ENCODE results near the gene PANK4.

The PANK4 gene

GRCh38 chr1:2505461-2505994 lies 20.9 kb downstream of the PANK4 start:
- no peaks in the 10 kb centered on the region for H3K9me3 ChIP-seq (ENCODE audit: control insufficient read depth in 1 of 2, low read length in 2 of 2)
- H3K4me1 ChIP-seq (ENCODE audit: control insufficient read depth in 1 of 2, insufficient read depth in 2 of 2, low read length in 2 of 2) = peaks cover 0 to 11% of the 10 kb centered on the region in 2 donors
- no peak overlapping the region for H3K4me3 ChIP-seq (ENCODE audit: low read depth in 1 of 2, low read length in 2 of 2)
- H3K36me3 ChIP-seq (ENCODE audit: control insufficient read depth in 1 of 2, insufficient read depth in 2 of 2, low read length in 2 of 2) = peaks cover 16 to 29% of the 10 kb centered on the region in 2 donors
- H3K27me3 ChIP-seq (ENCODE audit: low read depth, low read length) = peaks cover 2% of the 10 kb centered on the region
- H3K27ac ChIP-seq (ENCODE audit: low read length) = no peak overlapping the region

GRCh38 chr1:2504949-2505272 lies 21.5 kb downstream of the PANK4 start:
- H3K4me3 ChIP-seq (ENCODE audit: low read depth in 1 of 2, low read length in 2 of 2) = no peak overlapping the region
- H3K27me3 ChIP-seq (ENCODE audit: low read depth, low read length) = peaks cover 2% of the 10 kb centered on the region
- peaks cover 10 to 23% of the 10 kb centered on the region in 2 donors for H3K36me3 ChIP-seq (ENCODE audit: control insufficient read depth in 1 of 2, insufficient read depth in 2 of 2, low read length in 2 of 2)
- H3K4me1 ChIP-seq (ENCODE audit: control insufficient read depth in 1 of 2, insufficient read depth in 2 of 2, low read length in 2 of 2) = peaks cover 0 to 11% of the 10 kb centered on the region in 2 donors
- H3K9me3 ChIP-seq (ENCODE audit: control insufficient read depth in 1 of 2, low read length in 2 of 2) = no peaks in the 10 kb centered on the region
- H3K27ac ChIP-seq (ENCODE audit: low read length) = no peak overlapping the region

GRCh38 chr1:2504225-2504948 lies 22.0 kb downstream of the PANK4 start:
- Histone ChIP-seq H3K9me3 (ENCODE audit: control insufficient read depth in 1 of 2, low read length in 2 of 2) (no peaks in the 10 kb centered on the region), H3K27me3 (ENCODE audit: low read depth, low read length) (peaks cover 2% of the 10 kb centered on the region), H3K27ac (ENCODE audit: low read length) (no peak overlapping the region), H3K36me3 (ENCODE audit: control insufficient read depth in 1 of 2, insufficient read depth in 2 of 2, low read length in 2 of 2) (peaks cover 4 to 17% of the 10 kb centered on the region in 2 donors), H3K4me1 (ENCODE audit: control insufficient read depth in 1 of 2, insufficient read depth in 2 of 2, low read length in 2 of 2) (peaks cover 0 to 11% of the 10 kb centered on the region in 2 donors), H3K4me3 (ENCODE audit: low read depth in 1 of 2, low read length in 2 of 2) (no peak overlapping the region)

GRCh38 chr1:2503554-2504224 lies 22.7 kb downstream of the PANK4 start:
- Histone ChIP-seq H3K4me3 (ENCODE audit: low read depth in 1 of 2, low read length in 2 of 2) (no peak overlapping the region), H3K4me1 (ENCODE audit: control insufficient read depth in 1 of 2, insufficient read depth in 2 of 2, low read length in 2 of 2) (peaks cover 0 to 11% of the 10 kb centered on the region in 2 donors), H3K27me3 (ENCODE audit: low read depth, low read length) (peaks cover 2% of the 10 kb centered on the region), H3K36me3 (ENCODE audit: control insufficient read depth in 1 of 2, insufficient read depth in 2 of 2, low read length in 2 of 2) (peaks cover 0 to 10% of the 10 kb centered on the region in 2 donors), H3K27ac (ENCODE audit: low read length) (no peak overlapping the region), H3K9me3 (ENCODE audit: control insufficient read depth in 1 of 2, low read length in 2 of 2) (no peaks in the 10 kb centered on the region)

- H3K27me3 ChIP-seq (ENCODE audit: low read depth, low read length) = peaks cover 2% of the 10 kb centered on the region
- H3K36me3 ChIP-seq (ENCODE audit: control insufficient read depth in 1 of 2, insufficient read depth in 2 of 2, low read length in 2 of 2) = peaks cover 0 to 6% of the 10 kb centered on the region in 2 donors
- no peak overlapping the region for H3K27ac ChIP-seq (ENCODE audit: low read length)
- H3K4me3 ChIP-seq (ENCODE audit: low read depth in 1 of 2, low read length in 2 of 2) = no peak overlapping the region
- peaks cover 0 to 11% of the 10 kb centered on the region in 2 donors for H3K4me1 ChIP-seq (ENCODE audit: control insufficient read depth in 1 of 2, insufficient read depth in 2 of 2, low read length in 2 of 2)
- H3K9me3 ChIP-seq (ENCODE audit: control insufficient read depth in 1 of 2, low read length in 2 of 2) = no peaks in the 10 kb centered on the region
Measured at GRCh38 chr1:2502661-2503553, 23.5 kb downstream of the PANK4 start.

- Histone ChIP-seq H3K9me3 (ENCODE audit: control insufficient read depth in 1 of 2, low read length in 2 of 2) (no peaks in the 10 kb centered on the region), H3K27ac (ENCODE audit: low read length) (no peak overlapping the region), H3K36me3 (ENCODE audit: control insufficient read depth in 1 of 2, insufficient read depth in 2 of 2, low read length in 2 of 2) (no peaks in the 10 kb centered on the region), H3K4me3 (ENCODE audit: low read depth in 1 of 2, low read length in 2 of 2) (no peak overlapping the region), H3K4me1 (ENCODE audit: control insufficient read depth in 1 of 2, insufficient read depth in 2 of 2, low read length in 2 of 2) (peaks cover 0 to 11% of the 10 kb centered on the region in 2 donors), H3K27me3 (ENCODE audit: low read depth, low read length) (peaks cover 2% of the 10 kb centered on the region)
Measured at GRCh38 chr1:2502210-2502609, 24.2 kb downstream of the PANK4 start.

GRCh38 chr1:2501820-2502119 lies 24.6 kb downstream of the PANK4 start:
- H3K9me3 ChIP-seq (ENCODE audit: control insufficient read depth in 1 of 2, low read length in 2 of 2) = no peaks in the 10 kb centered on the region
- H3K4me1 ChIP-seq (ENCODE audit: control insufficient read depth in 1 of 2, insufficient read depth in 2 of 2, low read length in 2 of 2) = peaks cover 0 to 11% of the 10 kb centered on the region in 2 donors
- H3K4me3 ChIP-seq (ENCODE audit: low read depth in 1 of 2, low read length in 2 of 2) = no peak overlapping the region
- peaks cover 2% of the 10 kb centered on the region for H3K27me3 ChIP-seq (ENCODE audit: low read depth, low read length)
- no peaks in the 10 kb centered on the region for H3K36me3 ChIP-seq (ENCODE audit: control insufficient read depth in 1 of 2, insufficient read depth in 2 of 2, low read length in 2 of 2)
- no peak overlapping the region for H3K27ac ChIP-seq (ENCODE audit: low read length)

- H3K36me3 ChIP-seq (ENCODE audit: control insufficient read depth in 1 of 2, insufficient read depth in 2 of 2, low read length in 2 of 2) = no peaks in the 10 kb centered on the region
- H3K4me3 ChIP-seq (ENCODE audit: low read depth in 1 of 2, low read length in 2 of 2) = no peak overlapping the region
- H3K27ac ChIP-seq (ENCODE audit: low read length) = no peak overlapping the region
- no peaks in the 10 kb centered on the region for H3K9me3 ChIP-seq (ENCODE audit: control insufficient read depth in 1 of 2, low read length in 2 of 2)
- H3K4me1 ChIP-seq (ENCODE audit: control insufficient read depth in 1 of 2, insufficient read depth in 2 of 2, low read length in 2 of 2) = peaks cover 0 to 11% of the 10 kb centered on the region in 2 donors
- H3K27me3 ChIP-seq (ENCODE audit: low read depth, low read length) = peaks cover 2% of the 10 kb centered on the region
Measured at GRCh38 chr1:2501041-2501819, 25.2 kb downstream of the PANK4 start.

- H3K9me3 ChIP-seq (ENCODE audit: control insufficient read depth in 1 of 2, low read length in 2 of 2) = no peaks in the 10 kb centered on the region
- H3K4me3 ChIP-seq (ENCODE audit: low read depth in 1 of 2, low read length in 2 of 2) = no peak overlapping the region
- H3K36me3 ChIP-seq (ENCODE audit: control insufficient read depth in 1 of 2, insufficient read depth in 2 of 2, low read length in 2 of 2) = no peaks in the 10 kb centered on the region
- no peak overlapping the region for H3K27ac ChIP-seq (ENCODE audit: low read length)
- H3K4me1 ChIP-seq (ENCODE audit: control insufficient read depth in 1 of 2, insufficient read depth in 2 of 2, low read length in 2 of 2) = peaks cover 0 to 11% of the 10 kb centered on the region in 2 donors
- peaks cover under 1% of the 10 kb centered on the region for H3K27me3 ChIP-seq (ENCODE audit: low read depth, low read length)
Measured at GRCh38 chr1:2499986-2500596, 26.3 kb downstream of the PANK4 start.

GRCh38 chr1:2499260-2499659 lies 27.1 kb downstream of the PANK4 start:
- peaks cover 0 to 4% of the 10 kb centered on the region in 2 donors for H3K4me1 ChIP-seq (ENCODE audit: control insufficient read depth in 1 of 2, insufficient read depth in 2 of 2, low read length in 2 of 2)
- H3K4me3 ChIP-seq (ENCODE audit: low read depth in 1 of 2, low read length in 2 of 2) = no peak overlapping the region
- H3K9me3 ChIP-seq (ENCODE audit: control insufficient read depth in 1 of 2, low read length in 2 of 2) = no peaks in the 10 kb centered on the region
- H3K36me3 ChIP-seq (ENCODE audit: control insufficient read depth in 1 of 2, insufficient read depth in 2 of 2, low read length in 2 of 2) = no peaks in the 10 kb centered on the region
- H3K27ac ChIP-seq (ENCODE audit: low read length) = no peak overlapping the region
- H3K27me3 ChIP-seq (ENCODE audit: low read depth, low read length) = no peaks in the 10 kb centered on the region

All from muscle layer of duodenum (tissue), 2 donors.